NCI-H2171 treated with DMSO at 0.1 percent for 48 hours (cell line): Measurements from ENCODE around the gene CYP1B1.
"Not testable (repeated sequence)": the region's sequence is repeated elsewhere in the genome, so short reads cannot be mapped to it uniquely, and the experiment has no call there.

ENCODE experiments used
- DNase-seq: peaks from one replicate; lab custom pipeline; 2025; lab: John Stamatoyannopoulos, UW

The CYP1B1 gene

DNA sequence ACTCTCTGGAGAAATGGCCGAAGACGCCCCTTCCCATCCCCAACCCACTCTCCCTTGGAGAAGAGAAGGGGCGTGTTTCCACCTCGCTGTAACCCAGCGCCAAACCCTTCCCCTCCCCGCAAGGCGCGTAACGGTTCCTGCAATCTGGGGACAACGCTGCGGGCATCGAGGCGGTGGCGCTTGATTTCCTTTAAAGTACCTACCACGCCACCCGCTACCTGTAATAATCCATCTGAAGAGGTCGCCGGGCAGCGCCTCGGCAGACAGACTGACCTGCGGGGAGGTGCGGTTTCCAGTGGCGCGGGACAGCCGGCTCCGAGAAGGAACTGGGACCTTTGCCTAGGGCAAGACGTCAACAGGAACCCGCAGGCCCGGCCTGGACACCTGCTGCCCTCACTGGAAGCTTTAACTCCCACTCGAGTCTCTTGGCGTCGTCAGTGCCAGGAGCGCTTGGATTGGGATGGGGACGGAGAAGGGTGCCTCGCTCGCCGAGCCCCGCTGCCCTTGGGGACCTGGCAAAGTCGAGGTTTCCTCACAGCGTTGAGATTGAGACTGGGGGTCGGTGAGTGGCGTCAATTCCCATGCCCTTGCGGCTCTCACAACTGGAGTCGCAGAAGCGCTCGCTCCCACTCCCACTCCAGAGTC lies at the start of gene CYP1B1:
Gene CYP1B1 (minus strand): TSS at position 645 of the 645 bp plus-strand sequence. CDS start 763 bp downstream, outside the sequence.
- DNase-seq, result no peak

GRCh38 chr2:38125007-38125406 lies 49.1 kb upstream of the CYP1B1 start:
- DNase-seq, result no peak

- DNase-seq, result no peak
These were observed 48.0 kb upstream of the CYP1B1 start for GRCh38 chr2:38123911-38124310.

- peak; percentile 11 for DNase-seq
These were observed 46.4 kb upstream of the CYP1B1 start for GRCh38 chr2:38122344-38122743.

- DNase-seq, result peak; percentile 32
These were observed 45.5 kb upstream of the CYP1B1 start for GRCh38 chr2:38121481-38121880.

DNA sequence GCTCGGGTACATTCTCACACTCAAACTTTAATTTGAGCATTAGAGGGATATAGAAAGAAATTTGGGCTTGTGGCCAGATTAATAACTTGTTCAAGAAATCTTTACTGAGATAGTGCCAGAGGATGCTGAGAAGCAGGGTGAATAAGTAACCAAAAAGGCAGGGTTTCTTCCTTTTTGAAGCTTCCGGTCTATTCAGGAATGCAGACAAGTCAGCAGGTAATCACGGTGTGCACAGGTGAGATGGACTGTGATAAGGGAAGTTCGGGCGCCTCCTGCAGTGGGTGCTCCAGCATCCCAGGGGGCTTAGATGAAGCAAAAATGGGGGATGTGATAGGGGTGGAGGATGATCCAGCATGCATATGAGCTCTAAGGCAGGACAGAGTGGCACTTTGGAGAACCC lies 44.9 kb upstream of the CYP1B1 start:
- DNase-seq, result no peak

GRCh38 chr2:38120264-38120592 lies 44.3 kb upstream of the CYP1B1 start:
- DNase-seq, result no peak

DNA sequence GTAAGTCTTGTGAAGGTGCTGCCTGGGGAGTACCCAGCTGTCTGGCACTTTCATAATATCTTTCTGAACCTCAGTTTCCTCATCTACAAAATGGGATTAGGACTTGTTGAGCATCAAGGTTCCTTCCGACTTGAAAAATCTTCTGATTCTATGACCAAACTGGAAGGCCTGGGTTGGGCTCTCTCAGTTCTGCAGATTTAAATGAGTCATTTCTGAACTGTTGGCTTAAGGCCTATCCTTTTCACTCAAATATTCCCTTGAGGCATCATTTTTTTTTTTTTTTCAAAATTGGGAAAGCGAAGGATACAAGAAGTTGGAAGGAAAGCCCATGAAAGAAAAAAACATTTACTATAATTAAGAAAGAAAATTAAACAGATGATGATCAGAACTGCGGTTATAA lies 40.8 kb upstream of the CYP1B1 start:
- no peak for DNase-seq

DNA sequence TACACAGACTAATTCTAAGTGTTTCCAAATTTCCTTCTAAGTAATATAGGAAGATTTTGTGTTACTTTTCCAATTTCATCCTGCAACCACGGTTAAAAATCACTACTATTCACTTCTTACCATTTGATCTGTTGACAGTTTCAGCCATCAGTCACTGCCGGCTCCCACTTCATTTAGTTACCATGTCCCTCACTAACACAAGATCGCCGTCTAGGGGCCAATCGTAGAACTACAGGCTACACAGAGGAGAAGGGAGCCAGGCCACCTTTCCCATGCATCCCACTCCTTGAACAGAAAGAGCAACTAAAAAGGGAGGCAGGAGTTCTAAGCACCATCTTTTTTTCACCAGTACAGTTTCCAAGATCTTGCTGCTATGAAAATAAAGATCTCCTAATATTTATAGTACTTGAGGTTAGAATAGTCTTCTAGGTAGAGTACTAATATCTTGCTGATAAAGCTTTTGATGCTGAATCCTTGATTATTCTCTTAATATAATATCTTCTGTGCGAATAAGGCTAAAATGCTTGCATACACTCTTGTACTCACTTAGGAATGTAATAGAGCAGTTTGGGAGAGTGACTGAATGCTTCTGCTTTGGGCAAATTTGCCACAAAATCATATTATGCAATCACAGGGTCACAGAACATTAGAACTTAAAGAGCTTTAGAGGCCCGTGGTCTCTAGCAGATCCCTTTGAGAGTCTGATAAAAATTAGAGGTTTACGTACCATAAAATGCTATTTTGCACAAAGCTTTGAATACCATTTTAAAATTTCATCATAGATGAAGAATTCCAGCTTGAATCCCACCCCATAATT lies 39.5 kb upstream of the CYP1B1 start:
- peak; percentile 85 for DNase-seq

DNA sequence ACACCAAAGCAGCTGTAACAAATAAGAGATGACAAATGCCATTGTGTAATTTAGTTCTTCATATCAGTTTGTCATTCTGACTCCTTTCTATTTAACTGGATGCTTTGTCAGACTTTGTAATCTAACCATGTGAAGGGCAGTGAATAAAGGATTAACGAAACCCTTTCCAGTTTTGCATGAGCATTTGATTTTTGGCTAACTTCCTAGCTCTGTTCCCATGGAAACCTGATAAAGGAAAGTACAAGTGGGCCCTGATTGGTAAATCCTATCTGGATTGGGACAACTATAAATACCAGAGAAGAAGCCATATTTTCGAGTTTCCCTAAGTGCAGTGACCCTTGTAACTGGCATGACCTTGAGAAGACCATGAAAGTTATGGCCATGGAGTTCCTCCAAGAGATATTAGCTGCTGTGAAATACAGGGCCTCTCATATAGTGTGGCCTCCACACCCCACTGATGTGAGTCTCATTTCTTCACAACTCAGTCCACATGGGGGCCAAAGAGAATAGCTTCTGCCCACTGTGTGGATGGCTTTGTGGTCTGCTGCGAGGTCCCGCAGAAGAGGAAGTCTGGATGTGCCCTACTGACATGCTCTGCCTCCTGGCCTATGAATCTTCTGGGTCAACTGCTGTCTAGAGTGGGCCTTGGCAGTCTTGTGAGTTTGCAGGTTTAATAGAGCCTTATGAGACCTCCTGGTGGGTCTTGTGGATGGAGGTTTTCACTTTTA lies 38.2 kb upstream of the CYP1B1 start:
- no peak for DNase-seq

DNA sequence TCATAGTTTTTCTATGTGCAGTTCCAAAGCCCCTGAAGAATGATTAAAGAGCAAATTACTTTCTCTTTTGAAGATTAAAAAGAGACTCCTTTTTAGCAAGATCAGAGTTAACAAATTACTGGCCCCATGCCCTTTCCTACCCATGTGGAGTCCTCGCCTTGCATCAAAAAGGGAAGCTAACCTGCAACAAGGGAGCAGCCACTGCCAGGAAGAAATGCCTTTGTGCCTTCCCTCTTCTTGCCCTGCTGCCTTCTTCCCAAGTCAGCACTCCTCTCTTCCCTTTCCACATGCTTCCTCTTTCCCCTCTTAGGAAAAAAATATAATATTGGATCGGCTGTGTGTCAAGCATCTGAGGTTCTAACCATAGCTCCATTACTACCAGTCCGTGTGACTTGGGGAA lies 37.1 kb upstream of the CYP1B1 start:
- no peak for DNase-seq

DNA sequence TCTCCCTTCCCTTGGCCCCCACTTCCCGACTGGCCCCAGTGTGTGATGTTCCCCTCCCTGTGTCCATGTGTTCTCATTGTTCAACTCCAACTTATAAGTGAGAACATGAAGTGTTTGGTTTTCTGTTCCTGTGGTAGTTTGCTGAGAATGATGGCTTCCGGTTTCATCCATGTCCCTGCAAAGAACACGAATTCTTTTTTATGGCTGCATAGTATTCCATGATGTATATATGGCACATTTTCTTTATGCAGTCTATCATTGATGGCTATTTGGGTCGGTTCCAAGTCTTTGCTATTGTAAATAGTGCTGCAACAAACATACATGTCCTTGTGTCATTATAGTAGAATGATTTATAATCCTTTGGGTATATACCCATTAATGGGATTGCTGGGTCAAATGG lies 35.4 kb upstream of the CYP1B1 start:
- DNase-seq, result not testable (repeated sequence)

GRCh38 chr2:38109732-38110181 lies 33.8 kb upstream of the CYP1B1 start:
- DNase-seq, result peak; percentile 19

GRCh38 chr2:38108907-38109731 lies 33.2 kb upstream of the CYP1B1 start:
- no peak for DNase-seq

GRCh38 chr2:38107738-38108410 lies 31.9 kb upstream of the CYP1B1 start:
- no peak for DNase-seq

GRCh38 chr2:38106405-38107094 lies 30.6 kb upstream of the CYP1B1 start:
- no peak for DNase-seq

DNA sequence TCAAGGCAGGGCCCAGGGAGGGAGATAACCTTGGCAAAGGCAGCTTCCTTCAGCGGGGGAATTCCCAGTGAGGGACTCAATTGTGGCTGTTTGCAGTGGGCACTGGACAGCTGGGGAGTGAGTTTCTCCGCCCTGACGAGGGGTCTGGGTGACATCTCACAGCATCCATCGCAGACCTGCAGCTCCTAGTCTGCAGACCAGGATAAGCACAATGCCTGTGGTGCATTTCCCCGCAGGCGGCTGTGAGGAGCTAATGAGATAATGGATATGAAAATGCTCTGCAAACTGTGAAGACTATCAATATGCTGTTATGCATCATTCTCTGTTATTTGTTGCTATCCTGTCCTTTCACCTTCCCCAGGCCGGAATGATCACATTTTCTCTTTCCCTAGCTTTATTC lies 30.0 kb upstream of the CYP1B1 start:
- no peak for DNase-seq

GRCh38 chr2:38104598-38104997 lies 28.6 kb upstream of the CYP1B1 start:
- no peak for DNase-seq

DNA sequence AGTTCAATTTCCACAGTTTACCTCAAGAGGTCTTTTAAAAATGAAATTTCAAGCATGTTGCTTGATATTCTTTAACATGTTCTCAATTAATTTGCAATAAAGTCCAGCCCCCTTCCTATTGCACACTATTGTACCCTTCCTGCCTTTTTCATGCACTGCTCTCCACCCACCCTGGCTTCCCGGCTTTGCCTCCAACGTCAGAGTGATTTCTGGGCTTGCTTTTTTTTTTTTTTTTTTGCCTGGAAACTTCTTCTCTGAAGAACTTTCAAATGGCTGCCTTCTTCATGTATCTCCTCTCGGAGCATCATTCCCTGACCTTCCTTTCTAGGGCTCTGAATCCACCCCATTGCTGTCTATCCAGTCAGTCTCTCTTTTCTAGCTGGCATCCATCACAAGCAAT lies 24.4 kb upstream of the CYP1B1 start:
- DNase-seq, result no peak

- no peak for DNase-seq
These were observed 23.4 kb upstream of the CYP1B1 start for GRCh38 chr2:38099099-38100028.
